Osteocyte (in vitro differentiated cells): ENCODE data around the gene PAX5. TPM values are rescaled to one million over a fixed set of nuclear protein-coding genes. Genes with fewer than 3 reads are reported as not detected.

Source experiments
- DNase-seq: peaks from one replicate; pipeline ENCODE4 v3.0.0; 2021; ENCODE audit warnings: mixed read lengths; ENCODE audit not compliant: unreplicated experiment; ENCODE audit errors: extremely low spot score
- H3K27ac Mint-ChIP-seq: one replicate; pipeline ENCODE4 v1.8.0; 2021; ENCODE audit warnings: mild to moderate bottlenecking, mixed read lengths; ENCODE audit not compliant: unreplicated experiment
- H3K27me3 Mint-ChIP-seq: one replicate; pipeline ENCODE4 v1.8.0; 2021; ENCODE audit warnings: mixed read lengths; ENCODE audit not compliant: unreplicated experiment
- H3K36me3 Mint-ChIP-seq: one replicate; pipeline ENCODE4 v1.8.0; 2021; ENCODE audit warnings: mixed read lengths; ENCODE audit not compliant: unreplicated experiment
- H3K4me1 Mint-ChIP-seq: one replicate; pipeline ENCODE4 v1.8.0; 2021; ENCODE audit warnings: mixed read lengths; ENCODE audit not compliant: unreplicated experiment
- H3K4me3 Mint-ChIP-seq: one replicate; pipeline ENCODE4 v1.8.0; 2021; ENCODE audit warnings: mild to moderate bottlenecking, moderate library complexity, mixed read lengths; ENCODE audit not compliant: unreplicated experiment
- H3K9me3 Mint-ChIP-seq: one replicate; pipeline ENCODE4 v1.8.0; 2021; ENCODE audit warnings: mixed read lengths; ENCODE audit not compliant: unreplicated experiment
- total RNA-seq: library from RNA; stranded (reverse); gene quantifications from 2 replicates; pipeline ENCODE4 v1.2.1, GENCODE V29; 2021
- TF ChIP-seq, protein P1 (sequence below): fragments of 200-600 bp; sonication (generic); IDR thresholded peaks from 2 replicates; pipeline ENCODE4 v1.5.0; 2021; ENCODE audit warnings: antibody characterized with exemption, mild to moderate bottlenecking, moderate library complexity

Gene PAX5
- total RNA-seq, 1 donor from 2014 or later = not detected

DNA sequence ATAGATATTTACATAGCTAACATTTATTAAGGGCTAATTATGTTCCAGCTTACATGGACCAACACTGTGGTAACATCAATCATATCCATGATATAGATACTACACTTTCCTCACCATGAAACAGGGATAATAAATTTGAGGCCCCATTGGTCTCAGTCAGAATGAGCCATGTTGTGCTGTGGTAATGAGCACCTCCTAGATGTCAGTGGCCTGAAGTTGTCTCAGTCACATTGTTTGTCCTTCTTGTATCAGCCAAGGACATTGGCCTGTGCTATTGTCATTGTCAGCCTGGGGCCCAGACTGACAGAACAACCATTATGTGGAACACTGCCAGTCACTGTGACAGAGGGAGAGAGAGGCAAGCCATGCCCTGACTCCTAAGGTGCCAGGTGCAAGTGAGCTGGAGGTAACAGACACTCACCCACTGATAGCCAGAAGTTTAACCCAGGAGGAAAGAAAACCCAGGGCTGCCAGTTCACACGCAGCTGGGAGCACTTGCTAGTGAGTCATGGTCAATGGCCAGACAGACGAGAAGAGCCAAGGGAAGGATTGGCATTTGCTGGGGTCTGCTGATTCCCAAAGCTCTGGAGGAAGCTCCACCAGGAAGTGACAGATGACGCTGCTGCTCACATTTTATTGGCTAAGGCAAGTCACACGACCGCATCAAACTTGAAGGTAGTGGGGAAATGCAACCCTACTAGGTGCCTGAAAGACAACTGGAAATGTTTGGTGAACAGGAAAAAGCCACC, 237.2 kb downstream of the PAX5 start:
- Mint-ChIP-seq H3K4me3 (no peak overlapping the region), H3K36me3 (no peaks in the 10 kb centered on the region), H3K27ac (no peak overlapping the region), H3K27me3 (peaks cover 13% of the 10 kb centered on the region), H3K4me1 (no peaks in the 10 kb centered on the region), H3K9me3 (peaks cover 6% of the 10 kb centered on the region)
- TF ChIP-seq, protein P1, sequence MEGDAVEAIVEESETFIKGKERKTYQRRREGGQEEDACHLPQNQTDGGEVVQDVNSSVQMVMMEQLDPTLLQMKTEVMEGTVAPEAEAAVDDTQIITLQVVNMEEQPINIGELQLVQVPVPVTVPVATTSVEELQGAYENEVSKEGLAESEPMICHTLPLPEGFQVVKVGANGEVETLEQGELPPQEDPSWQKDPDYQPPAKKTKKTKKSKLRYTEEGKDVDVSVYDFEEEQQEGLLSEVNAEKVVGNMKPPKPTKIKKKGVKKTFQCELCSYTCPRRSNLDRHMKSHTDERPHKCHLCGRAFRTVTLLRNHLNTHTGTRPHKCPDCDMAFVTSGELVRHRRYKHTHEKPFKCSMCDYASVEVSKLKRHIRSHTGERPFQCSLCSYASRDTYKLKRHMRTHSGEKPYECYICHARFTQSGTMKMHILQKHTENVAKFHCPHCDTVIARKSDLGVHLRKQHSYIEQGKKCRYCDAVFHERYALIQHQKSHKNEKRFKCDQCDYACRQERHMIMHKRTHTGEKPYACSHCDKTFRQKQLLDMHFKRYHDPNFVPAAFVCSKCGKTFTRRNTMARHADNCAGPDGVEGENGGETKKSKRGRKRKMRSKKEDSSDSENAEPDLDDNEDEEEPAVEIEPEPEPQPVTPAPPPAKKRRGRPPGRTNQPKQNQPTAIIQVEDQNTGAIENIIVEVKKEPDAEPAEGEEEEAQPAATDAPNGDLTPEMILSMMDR = no peak
- DNase-seq = no peak

DNA sequence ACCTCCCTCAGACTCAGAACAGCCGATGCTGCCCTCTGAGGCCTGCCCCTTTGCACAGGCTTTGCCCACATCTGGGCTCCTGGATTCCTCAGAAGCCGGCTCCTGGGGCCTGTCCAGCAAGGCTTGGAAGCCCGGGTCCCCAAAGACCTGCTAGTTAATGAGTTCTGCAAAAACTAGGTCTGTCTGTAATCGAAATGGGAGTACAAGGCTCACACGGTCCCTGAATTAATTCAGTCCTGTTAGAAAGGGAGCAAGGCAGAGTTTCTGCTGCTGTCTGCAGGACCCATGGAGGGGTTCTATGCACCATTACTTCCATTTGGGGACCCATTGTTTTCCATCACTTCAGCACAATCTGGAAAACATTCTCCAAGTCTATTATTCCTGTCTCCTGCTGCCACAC, 239.6 kb downstream of the PAX5 start:
- Mint-ChIP-seq H3K4me3 (no peak overlapping the region), H3K9me3 (peaks cover 6% of the 10 kb centered on the region)
- TF ChIP-seq, protein P1 = no peak

DNA sequence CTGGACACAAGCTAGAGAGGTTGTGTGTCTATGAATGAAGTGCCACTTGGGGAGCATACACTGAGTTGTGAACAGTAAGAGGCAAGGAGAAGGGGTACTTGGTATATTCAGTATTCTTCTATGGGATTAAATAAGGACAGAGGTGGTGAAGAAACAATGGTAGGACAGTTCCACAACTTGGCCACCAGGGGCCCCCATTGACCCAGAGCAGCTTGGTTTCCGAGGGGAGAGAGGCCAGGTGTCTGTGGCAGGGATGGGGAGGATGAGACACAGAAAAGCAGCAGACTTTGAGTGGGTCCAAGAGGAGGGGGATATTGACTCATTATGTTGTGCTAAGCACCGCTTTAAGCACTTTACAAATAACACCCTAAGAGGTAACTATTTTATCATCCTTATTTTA, 240.8 kb downstream of the PAX5 start:
- TF ChIP-seq, protein P1 = no peak
- H3K9me3 Mint-ChIP-seq = peaks cover 6% of the 10 kb centered on the region
- H3K4me1 Mint-ChIP-seq = no peaks in the 10 kb centered on the region
- no peak overlapping the region for H3K4me3 Mint-ChIP-seq
- H3K36me3 Mint-ChIP-seq = no peaks in the 10 kb centered on the region
- H3K27ac Mint-ChIP-seq = no peak overlapping the region
- no peak for DNase-seq
- peaks cover 2% of the 10 kb centered on the region for H3K27me3 Mint-ChIP-seq

More for the DNA sequence above, 239.6 kb downstream of the PAX5 start:
- DNase-seq = no peak
- H3K27me3 Mint-ChIP-seq = peaks cover 2% of the 10 kb centered on the region
- H3K36me3 Mint-ChIP-seq = no peaks in the 10 kb centered on the region
- no peaks in the 10 kb centered on the region for H3K4me1 Mint-ChIP-seq
- no peak overlapping the region for H3K27ac Mint-ChIP-seq

DNA sequence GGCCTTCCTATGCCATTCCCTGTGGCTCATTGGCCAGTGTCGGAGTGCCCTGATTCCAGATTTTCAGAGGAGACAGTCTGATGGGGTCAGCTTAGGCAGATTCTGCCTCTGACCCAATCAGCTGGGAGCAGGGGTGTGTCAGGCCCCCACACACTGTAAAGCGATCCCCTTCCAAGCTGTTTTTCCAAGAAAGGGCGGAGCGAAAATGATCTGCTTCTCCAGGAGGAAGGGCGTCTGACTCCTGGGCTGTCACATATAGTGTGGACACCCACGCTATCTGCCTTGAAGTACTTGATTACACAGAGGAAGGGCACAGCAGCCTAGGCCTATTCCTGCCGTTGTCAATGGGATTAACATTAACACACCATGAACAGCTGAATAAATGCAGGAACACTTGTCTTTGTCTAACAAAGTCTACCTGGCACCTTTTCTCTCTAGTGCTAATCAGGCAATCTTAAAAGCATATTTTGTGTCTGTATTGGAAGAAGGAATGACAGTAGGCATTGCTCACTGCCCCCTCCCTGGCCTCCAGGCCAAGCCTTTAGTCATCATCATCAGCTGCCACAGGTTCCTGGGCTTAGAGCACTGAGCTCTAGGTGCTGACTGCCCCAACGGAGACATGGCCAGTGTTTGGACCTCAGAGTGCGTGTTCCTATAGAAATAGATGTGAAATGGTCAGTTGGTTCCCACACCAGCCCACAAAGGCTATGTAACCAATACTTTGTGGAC, 242.7 kb downstream of the PAX5 start:
- H3K36me3 Mint-ChIP-seq = no peaks in the 10 kb centered on the region
- no peak overlapping the region for H3K27ac Mint-ChIP-seq
- H3K9me3 Mint-ChIP-seq = peaks cover 6% of the 10 kb centered on the region
- TF ChIP-seq, protein P1 = no peak
- no peak overlapping the region for H3K4me3 Mint-ChIP-seq
- H3K4me1 Mint-ChIP-seq = no peaks in the 10 kb centered on the region
- peaks cover 5% of the 10 kb centered on the region for H3K27me3 Mint-ChIP-seq
- no peak for DNase-seq

DNA sequence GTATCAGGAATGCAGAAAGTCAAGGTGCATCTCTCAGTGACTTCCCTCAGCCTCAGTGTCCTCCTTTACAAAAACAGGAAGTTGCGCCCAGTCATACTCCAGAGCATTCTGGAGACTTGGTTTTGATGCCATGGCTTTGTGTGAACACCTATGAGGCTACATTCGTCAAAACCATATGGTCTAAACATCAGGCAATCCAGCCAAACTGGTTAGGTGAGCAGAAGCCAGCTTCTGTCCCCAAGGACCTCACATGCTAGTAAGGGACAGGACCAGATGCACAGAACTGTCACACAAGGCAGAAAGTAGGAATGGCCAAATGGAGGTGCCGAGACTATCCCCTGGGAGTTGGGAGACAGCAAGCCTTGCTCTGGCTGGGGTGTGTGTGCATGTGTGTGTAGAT, 244.2 kb downstream of the PAX5 start:
- H3K27ac Mint-ChIP-seq = no peak overlapping the region
- H3K4me3 Mint-ChIP-seq = no peak overlapping the region
- TF ChIP-seq, protein P1 = no peak
- H3K4me1 Mint-ChIP-seq = no peaks in the 10 kb centered on the region
- no peaks in the 10 kb centered on the region for H3K36me3 Mint-ChIP-seq
- DNase-seq = no peak
- H3K27me3 Mint-ChIP-seq = peaks cover 12% of the 10 kb centered on the region
- H3K9me3 Mint-ChIP-seq = peaks cover 6% of the 10 kb centered on the region
